HG03064 (cell line): ENCODE results near the gene TIMP4.

ENCODE experiments used
- ATAC-seq: cut with Tn5 transposase; IDR thresholded peaks from one replicate; pipeline ENCODE4 v1.9.1; 2021; ENCODE audit warnings: low read depth; ENCODE audit not compliant: unreplicated experiment

TIMP4 gene

DNA sequence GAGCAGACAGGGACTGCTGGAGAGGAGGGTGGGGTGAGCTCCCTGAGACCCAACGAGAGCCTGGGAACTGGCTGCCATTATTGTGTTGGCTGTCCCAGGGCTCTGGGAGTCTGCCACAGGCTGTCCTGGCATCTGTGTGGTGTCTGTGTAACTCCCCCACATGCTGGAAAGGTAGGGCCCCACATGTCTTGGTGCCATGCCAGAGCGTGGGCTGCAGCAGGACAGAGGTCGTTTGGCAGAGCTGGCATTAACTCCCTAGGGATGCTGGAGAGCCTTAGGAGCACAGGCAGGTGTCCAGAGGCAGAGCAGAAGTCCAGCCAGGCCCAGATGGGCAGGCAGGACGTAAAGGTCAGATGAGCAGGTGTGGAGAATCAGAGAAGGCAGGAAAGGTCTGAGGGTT, 9.7 kb downstream of the TIMP4 start:
- no peak for ATAC-seq

- no peak for ATAC-seq
Observed at GRCh38 chr3:12148183-12148940, 10.3 kb downstream of the TIMP4 start.

- ATAC-seq: no peak
Observed at GRCh38 chr3:12147049-12147780, 11.5 kb downstream of the TIMP4 start.

DNA sequence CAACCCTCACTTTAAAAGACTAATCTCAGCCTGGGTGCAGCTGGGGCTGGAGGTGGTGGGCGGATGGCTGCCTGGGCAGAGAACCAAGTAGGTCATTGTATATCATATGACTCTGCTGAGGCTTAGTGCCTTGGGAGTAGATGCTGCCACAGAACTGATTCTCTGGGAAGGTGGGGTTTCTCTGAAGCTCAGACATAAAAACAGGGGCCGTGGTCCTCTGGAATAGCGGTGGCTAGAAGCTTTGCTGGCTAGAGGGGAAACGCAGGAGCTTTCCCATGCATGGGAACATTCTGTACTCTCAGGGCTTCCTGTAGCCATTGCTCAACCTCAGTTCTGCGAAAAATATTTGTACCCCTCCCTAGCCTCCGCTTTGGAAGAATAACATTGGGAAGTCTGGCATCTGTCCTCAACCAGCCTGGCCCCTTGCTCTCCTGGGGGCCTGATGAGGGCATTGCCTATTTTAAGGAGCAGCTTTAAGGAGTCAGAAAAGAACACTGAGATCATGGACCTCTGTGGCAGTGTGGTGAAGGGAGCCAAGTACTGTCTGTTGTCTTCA, 14.7 kb downstream of the TIMP4 start:
- no peak for ATAC-seq

- no peak for ATAC-seq
Observed at GRCh38 chr3:12142476-12142875, 16.2 kb downstream of the TIMP4 start.

DNA sequence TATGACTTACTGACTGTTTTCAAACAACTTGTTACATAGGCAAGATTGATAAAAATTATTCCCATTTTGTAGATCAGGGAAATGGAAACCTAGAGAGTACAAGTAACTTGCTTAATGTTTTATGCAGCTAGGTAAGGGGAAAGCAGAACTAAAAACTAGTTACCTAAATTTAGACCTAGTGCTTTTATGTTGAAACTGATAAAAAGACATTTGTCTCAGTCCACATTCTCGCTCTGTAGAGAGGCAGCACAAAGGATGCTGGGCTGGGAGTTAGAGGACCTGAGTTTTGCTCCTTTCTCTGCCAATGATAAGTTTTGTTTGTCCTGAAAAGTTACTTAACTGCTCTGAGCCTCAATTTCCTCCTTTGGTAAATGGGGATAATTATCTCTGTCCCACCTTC, 17.4 kb downstream of the TIMP4 start:
- no peak for ATAC-seq

GRCh38 chr3:12139111-12139511, 19.6 kb downstream of the TIMP4 start:
- no peak for ATAC-seq

- no peak for ATAC-seq
Observed at GRCh38 chr3:12138044-12138443, 20.7 kb downstream of the TIMP4 start.

DNA sequence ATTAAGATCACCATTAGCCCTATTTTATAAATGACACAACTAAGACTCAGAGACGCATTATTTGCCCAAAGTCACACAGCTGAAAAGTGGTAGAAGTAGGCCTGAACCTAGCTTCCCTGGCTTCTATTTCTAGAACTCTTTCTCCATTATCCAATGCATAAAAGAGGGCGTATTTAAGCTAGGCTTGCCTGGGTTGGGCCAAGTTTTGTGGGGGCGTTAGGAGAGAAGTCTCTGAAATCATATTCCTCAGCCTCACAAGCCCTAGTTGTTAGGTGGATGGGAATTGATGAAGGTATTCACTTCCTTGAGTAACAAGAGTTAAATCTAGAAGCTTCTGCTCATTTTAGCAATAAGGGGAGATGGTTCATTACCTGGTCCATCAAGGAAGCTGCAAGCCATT, 22.3 kb downstream of the TIMP4 start:
- no peak for ATAC-seq

DNA sequence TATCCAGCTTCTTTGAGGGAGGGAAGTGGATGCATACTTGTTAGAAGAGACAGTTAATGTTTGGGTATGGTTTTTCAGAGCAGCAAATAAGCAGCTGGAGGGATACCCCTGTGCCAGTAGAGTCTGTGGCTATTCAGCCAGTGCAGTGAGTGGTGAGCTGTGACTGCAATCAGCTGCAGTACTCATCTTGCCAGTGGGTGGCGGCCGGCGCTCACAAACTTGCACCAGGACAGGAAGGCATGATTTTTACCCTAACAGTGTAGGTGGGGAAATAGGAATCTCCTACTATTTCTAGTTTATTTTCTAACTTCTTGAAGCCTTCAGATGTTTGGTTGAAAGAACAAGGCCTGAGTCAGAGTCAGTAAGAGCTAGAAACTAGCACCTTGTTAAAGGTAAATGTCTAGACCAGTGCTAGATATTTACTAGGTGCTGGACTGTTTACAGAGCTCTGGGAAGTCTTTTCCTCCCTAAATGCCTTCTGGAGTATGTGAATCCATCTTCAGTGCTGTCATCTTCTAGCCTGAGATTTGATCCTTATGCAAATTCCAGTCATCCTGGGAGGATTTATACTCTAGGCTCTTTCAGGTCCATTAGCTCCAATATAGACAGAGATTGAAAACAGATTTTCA, 23.6 kb downstream of the TIMP4 start:
- peak; percentile 82 for ATAC-seq

DNA sequence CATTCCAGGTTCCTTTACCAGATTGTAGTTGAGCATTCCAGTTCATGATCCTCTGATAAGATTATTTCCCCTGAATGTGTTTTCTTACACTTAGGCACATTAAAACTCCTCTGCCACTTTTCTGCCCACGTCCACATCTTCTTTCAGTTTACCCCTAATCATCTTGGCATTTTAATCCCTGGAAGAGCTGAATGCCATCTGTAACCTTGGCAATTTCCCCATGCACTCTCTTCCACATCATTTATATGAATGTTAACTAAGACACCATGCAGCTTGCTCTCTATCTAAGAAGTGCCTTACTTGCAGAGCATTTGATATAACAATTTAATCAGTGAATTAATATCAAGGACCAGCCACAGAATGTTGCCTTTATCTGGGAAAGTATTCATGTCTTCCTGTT, 25.8 kb downstream of the TIMP4 start:
- no peak for ATAC-seq

DNA sequence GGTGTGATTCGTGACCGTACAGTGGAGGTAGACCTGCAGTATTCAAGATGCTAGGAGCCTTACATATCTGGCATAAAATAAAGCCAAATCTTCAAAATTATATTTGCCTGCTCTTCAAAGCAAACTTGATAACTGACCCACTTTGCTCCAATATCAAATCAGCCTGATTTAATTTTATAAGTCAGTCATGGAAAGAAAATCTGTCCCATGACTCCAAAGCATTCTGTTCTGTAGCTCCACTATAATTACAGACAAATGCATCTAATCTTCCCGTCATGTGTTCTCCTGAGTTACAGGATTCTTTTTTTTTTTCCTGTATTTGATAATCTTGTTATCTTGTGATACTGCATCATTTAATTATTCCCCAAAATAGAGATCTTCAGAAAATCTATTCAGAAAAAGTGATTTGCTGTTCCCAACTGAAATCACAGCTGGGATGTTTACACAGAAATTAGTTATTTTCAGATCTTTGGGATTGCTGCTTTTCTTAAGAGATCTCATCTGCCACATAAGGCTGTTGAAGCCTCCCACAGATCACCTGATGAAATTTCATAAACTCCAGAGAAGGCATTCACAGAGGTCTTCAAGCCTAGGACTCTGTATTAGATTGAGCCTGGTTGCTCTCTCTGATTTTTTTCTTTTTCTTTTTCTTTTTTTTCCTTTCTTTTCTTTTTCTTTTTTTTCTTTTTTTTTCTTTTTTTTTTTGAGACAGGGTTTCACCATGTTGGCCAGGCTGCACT, 27.2 kb downstream of the TIMP4 start:
- ATAC-seq: no peak

GRCh38 chr3:12127391-12127790, 31.3 kb downstream of the TIMP4 start:
- ATAC-seq: no peak

- no peak for ATAC-seq
Observed at GRCh38 chr3:12125772-12126171, 32.9 kb downstream of the TIMP4 start.

- ATAC-seq: no peak
Observed at GRCh38 chr3:12121466-12121865, 37.2 kb downstream of the TIMP4 start.

GRCh38 chr3:12120374-12121140, 38.2 kb downstream of the TIMP4 start:
- no peak for ATAC-seq

- ATAC-seq: no peak
Observed at GRCh38 chr3:12117473-12117872, 41.2 kb downstream of the TIMP4 start.

DNA sequence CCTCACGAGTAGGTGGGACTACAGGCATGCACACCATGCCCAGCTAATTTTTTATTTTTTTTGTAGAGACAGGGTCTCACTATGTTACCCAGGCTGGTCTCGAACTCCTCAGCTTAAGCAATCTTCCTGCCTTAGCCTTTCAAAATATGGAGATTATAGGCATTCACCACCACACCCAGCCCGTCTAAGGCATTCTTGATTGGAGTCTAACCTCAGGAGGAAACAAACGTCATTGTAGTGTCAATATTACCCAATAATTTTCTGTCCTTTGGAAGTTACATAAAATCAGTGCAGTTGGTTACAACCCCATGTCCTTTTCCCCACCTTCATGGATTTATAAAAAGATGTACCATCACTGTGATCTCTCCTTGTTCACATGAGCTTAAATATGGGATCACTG, 41.8 kb downstream of the TIMP4 start:
- ATAC-seq: no peak

GRCh38 chr3:12115849-12116248, 42.9 kb downstream of the TIMP4 start:
- no peak for ATAC-seq

DNA sequence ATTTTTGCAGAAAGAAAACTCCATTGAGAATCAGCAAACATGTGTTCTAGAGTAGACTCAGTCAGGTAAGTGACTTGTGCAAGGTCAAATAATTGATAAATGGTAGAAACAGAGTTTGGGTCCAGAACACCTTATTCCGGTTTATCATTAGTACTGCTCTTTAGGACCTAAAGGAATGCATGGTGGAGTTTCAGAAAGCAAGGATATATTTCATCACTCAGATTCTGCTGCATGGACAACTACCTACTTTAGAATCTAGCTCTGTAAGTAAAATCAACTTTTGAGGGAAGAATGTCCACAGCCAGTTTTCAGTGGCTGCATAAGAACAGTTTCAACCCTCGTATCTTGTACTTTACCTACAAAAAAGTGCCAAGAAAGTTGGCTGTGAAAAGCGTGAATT, 43.6 kb downstream of the TIMP4 start:
- no peak for ATAC-seq
